Activated naive CD4-positive, alpha-beta T cell treated with anti-CD3 and anti-CD28 coated beads, Interleukin-2, amount 50 U/mL, for 72 hours (primary cell): ENCODE measurements around the gene AGRP. TPM values are rescaled to one million over a fixed set of nuclear protein-coding genes. Genes with fewer than 3 reads are reported as not detected.

Source experiments
- ATAC-seq, 2 donors: fragments of 150-1000 bp; cut with Tn5 transposase; 2 replicates each; pipeline ENCODE4 v1.10.0; 2021; ENCODE audit warnings: mild to moderate bottlenecking in 2 of 2, moderate library complexity in 2 of 2
- DNase-seq, 2 donors: peaks; one replicate each; pipeline ENCODE4 v3.0.0; 2021 to 2022; ENCODE audit warnings: low spot score in 2 of 2
- H3K27ac Mint-ChIP-seq, 2 donors: one replicate each; pipeline ENCODE4 v1.8.0; 2022; ENCODE audit warnings: mild to moderate bottlenecking in 2 of 2, mixed read lengths in 2 of 2
- H3K36me3 Mint-ChIP-seq, 2 donors: one replicate each; pipeline ENCODE4 v1.8.0; 2022; ENCODE audit warnings: mixed read lengths in 2 of 2
- H3K9me3 Mint-ChIP-seq, 2 donors: one replicate each; pipeline ENCODE4 v1.8.0; 2022; ENCODE audit warnings: mixed read lengths in 2 of 2
- total RNA-seq, 2 donors: library from RNA; stranded (reverse); gene quantifications; one replicate each; pipeline ENCODE4 v1.2.3, GENCODE V29; 2022

Gene AGRP, protein sequence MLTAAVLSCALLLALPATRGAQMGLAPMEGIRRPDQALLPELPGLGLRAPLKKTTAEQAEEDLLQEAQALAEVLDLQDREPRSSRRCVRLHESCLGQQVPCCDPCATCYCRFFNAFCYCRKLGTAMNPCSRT
- under 1 TPM in 1 of 2 donors, not detected in 1; 0.64 TPM for total RNA-seq

DNA sequence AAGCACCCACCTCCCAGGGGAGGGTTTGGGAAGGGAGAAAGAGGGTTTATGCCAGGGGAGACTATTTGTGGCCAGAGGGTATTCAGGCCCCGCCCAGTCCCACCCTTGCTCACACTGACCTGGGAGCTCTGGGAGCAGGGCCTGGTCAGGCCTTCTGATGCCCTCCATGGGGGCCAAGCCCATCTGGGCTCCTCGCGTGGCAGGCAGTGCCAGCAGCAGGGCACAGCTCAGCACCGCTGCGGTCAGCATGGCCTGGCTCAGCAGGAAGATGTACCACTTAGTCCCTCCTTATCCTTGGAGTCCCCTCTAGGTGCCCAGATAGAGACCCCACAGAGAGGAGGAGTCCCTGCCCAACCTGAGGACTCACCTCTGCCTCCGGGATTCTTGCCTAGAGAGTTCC is at the start of gene AGRP:
Gene AGRP, minus strand, starts transcription at position 398 of the 400 bp plus-strand sequence. Its CDS starts 149 bp downstream, at position 249.
- Mint-ChIP-seq H3K27ac (peak within 1 kb of the TSS; percentile 94 to 98), H3K9me3 (no peaks in the 10 kb centered on the region), H3K36me3 (peaks cover 14 to 18% of the 10 kb centered on the region in 2 donors)
- ATAC-seq = no peak
- DNase-seq = no peak

DNA sequence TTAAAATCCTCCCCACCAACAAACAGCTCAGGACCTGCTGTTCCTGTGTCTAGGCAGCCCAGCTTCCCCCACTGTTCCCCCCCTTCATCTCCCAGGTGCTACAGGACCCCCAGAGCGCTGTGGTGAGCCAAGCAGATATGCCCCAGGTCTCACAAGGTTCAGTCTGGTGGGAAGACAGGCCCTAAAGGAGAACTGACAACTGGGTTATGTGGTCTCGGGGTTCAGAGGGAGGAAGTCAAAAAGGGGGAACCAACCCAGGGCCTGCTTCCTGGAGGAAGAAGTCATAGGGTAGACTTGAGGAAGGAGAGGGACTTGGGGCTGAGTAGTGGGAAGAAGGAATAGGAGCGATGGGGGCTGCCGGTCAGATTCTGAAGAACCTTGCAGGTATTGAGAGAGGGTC is 47.9 kb upstream of the AGRP start:
- H3K27ac Mint-ChIP-seq = peak overlapping the region in 1 of 2 donors; percentile 28
- H3K36me3 Mint-ChIP-seq = no peaks in the 10 kb centered on the region
- ATAC-seq (no peak), DNase-seq (no peak)
- H3K9me3 Mint-ChIP-seq = no peaks in the 10 kb centered on the region

DNA sequence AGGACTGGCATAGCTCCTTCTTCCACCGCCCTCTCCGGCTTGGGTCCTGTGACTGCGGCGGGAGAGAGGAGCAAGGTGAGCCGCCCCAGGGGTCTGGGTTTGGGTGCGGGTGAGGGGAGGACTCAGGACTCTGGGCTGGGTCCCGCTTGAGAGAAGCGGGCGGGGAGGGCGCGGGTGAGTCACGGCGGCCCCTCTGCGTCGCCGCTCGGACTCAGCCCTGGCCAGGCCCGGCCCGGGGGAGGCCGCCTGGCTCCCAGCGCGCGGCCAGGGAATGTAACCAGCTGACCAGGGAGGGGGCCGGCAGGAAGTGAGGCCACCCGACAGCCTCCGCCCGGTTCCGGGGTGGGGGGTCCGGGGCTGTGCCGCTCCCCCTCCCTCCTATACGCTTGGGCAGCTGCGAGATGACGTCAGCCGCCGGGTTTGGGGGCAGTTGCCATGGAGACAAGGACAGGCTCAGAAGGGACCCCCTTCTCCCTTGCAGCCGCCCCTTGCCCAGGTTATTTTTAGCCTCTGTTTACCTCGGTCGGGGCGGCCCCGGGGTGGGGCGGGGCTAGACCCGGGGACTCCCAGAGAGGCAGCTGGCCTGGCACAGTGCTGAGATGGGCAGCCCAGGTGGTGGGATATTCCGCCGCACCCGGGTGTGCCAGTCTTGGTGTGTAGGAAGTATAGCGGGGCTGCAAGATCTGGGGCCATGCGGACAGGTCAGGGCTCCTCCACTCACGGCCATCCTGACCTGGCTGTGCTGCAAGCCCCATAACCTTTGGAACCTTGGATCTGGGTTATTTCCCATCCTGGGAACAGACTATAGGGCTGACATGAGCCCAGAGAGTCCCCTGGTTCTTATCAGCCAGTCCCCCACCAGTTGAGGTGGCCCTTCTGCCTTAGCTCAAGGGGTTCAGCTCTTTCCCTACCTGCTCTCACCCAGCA is 46.9 kb upstream of the AGRP start:
- ATAC-seq (peak; percentile 3 to 46), DNase-seq (no peak)
- no peaks in the 10 kb centered on the region for H3K9me3 Mint-ChIP-seq
- H3K36me3 Mint-ChIP-seq = no peaks in the 10 kb centered on the region
- H3K27ac Mint-ChIP-seq = peak overlapping the region in 1 of 2 donors; percentile 90

DNA sequence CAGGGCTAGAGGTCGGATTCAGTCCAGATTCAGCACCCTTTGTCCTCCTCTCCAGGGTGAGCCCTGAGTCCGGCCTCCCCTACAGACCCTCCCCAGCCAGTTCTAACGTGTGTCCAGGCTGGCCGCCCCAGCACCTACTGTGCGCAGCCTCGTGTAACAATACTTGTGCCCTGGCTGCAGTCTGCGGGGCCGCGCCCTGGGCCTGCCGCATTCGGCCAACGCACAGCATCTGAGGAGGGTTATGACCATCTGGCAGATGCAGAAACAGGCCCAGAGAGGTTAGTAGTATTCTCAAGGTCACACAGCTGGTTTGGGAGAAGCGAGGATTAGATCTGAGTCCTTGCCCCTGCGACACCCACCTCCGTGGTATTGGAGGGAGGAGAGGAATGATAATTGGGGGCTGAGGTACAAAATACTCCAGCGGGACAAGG is 46.2 kb upstream of the AGRP start:
- no peak for ATAC-seq
- peak overlapping the region in 1 of 2 donors; percentile 90 for H3K27ac Mint-ChIP-seq
- no peaks in the 10 kb centered on the region for H3K9me3 Mint-ChIP-seq
- no peaks in the 10 kb centered on the region for H3K36me3 Mint-ChIP-seq
- no peak for DNase-seq

DNA sequence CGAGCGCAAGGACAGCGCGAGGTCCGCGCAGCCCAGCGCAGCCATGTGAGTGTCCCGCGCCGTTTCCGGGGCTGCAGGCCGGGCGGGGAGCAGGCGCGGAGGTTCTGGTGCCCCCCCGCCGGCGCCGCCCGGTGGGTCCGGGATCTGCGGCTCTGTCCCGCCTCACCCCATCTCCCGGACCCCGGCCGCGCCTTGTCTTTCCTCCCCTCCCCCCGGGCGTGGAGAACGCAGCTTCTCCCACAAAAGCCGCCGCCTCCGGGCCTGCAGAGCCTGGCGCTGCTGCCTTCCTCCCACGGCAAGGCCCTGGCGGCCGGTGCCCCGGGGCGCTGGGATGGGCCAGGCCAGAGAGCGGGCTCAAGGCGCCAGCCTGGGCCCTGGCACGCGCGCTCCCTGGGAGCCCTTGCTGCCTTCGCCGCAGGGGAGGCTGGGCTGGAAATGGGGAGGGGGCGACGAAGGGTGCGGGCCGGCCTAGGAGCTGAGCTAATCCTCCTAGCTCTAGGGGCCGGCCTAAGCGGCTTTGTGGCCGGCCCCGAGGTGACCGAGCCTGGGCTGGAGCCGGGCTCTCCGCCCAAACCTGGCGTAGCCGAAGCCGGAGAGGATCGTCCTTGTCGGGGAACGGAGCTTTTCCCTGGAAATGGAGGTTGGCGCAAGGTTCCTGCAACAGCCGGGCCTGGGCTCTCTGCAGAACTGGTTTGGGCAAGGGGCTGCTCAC is 45.7 kb upstream of the AGRP start:
- DNase-seq = no peak
- H3K9me3 Mint-ChIP-seq = no peaks in the 10 kb centered on the region
- peak overlapping the region in 1 of 2 donors; percentile 38 for H3K27ac Mint-ChIP-seq
- ATAC-seq = peak; percentile 56 to 62
- H3K36me3 Mint-ChIP-seq = no peaks in the 10 kb centered on the region

DNA sequence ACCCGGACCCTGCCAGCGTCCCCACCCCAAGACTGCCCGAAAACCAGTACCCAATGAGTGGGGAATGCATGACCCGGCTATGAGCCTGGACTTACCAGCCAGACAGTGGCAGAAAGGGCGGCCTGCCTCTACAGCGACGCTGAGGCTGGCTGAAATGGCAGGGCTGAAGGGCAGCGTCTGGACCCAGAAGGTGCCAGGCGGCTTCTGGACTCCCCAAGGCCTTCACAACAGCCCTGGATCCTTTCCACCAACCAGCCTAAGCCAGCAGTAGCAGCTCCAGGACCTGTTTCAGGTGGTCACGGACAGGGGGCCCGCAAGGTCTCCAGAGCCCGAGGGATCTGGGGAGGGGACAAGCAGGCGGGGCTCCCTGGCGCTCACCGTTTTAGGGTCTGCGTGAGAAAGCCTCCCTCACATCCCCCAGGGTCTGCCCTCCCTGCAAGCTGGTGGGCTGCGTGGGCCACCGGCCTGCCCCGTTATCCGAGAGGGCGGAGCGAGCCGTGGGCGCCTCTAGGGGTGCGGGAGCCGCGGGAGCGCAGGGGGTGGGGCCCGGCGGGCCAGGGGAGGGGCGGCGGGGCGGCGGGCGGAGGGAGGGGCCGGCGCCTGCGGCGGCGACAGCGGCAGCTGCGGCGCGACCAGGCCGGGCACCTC is 45.0 kb upstream of the AGRP start, which contains the start of gene RIPOR1:
Gene RIPOR1, plus strand, starts transcription at position 608 of the 648 bp plus-strand sequence. CDS start 9,618 bp downstream, outside the sequence.
- ATAC-seq (peak in 1 of 2 donors; percentile 84), DNase-seq (peak in 1 of 2 donors; percentile 60)
- Mint-ChIP-seq H3K9me3 (no peaks in the 10 kb centered on the region), H3K36me3 (no peaks in the 10 kb centered on the region), H3K27ac (peak within 1 kb of the TSS in 1 of 2 donors; percentile 90)

DNA sequence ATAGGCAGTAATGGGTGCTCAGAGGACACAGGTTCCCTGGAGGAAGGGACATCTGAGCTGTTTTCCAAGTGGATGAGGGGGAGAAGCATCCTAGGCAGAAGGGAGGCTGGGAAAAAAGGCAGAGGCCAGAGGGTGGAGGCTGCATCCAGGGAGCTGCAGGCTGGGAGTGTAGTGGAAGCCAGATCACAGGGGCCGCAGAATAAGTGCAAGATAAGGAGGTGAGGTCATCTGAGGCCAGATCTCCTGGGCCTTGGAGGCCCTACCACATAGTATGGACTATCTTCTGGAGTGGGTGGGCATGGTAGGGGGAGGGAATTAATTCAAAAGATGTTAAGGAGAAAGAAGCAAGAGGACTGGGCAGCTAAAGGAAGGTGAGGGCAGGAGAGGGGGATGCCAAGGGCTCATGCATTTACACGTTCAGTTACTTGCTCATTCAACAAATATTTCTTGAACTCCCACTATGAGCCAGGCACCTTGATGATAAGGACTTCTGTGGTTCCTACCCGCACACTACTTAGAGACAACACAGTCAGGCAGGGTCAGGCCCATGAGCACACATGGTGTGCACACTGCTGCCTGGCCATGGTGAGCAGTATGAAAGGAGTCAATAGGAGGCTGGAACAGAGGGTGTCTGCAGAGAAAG is 42.9 kb upstream of the AGRP start:
- DNase-seq (no peak), ATAC-seq (no peak)
- no peaks in the 10 kb centered on the region for H3K36me3 Mint-ChIP-seq
- H3K9me3 Mint-ChIP-seq = no peaks in the 10 kb centered on the region
- no peak overlapping the region for H3K27ac Mint-ChIP-seq

DNA sequence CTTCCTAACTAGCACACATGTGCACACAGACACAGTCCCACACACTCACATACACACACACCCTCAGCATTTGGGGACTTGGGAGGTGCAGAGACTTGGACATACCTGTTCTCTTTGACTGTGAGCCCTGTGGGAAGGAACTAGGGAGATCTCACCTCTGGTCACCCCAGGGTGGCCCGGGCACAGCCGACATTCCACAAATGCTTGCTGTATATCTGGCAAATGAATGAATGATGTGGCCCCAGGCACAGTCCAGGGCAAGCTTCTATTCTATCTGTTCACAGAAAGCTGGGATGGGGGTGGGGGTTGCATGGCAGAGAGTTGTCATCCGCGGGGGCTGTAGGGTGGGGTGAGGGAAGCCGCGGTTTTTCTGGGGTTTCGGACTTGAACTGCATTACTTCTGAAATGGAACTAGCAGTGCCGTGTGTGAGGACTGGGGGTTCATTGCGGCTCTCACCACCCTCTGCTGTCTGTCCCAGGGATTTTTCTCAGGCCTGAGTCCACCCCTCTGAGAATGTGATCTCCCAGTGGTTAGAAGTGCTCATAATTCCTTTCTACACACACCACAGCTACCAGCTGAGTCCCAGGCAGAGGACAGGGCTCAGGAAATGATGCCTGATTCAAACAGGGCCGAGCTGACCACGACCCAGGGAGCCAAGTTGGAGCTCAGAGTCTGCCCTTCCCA is 42.0 kb upstream of the AGRP start:
- peak overlapping the region in 1 of 2 donors; percentile 10 for H3K27ac Mint-ChIP-seq
- no peak for ATAC-seq

DNA sequence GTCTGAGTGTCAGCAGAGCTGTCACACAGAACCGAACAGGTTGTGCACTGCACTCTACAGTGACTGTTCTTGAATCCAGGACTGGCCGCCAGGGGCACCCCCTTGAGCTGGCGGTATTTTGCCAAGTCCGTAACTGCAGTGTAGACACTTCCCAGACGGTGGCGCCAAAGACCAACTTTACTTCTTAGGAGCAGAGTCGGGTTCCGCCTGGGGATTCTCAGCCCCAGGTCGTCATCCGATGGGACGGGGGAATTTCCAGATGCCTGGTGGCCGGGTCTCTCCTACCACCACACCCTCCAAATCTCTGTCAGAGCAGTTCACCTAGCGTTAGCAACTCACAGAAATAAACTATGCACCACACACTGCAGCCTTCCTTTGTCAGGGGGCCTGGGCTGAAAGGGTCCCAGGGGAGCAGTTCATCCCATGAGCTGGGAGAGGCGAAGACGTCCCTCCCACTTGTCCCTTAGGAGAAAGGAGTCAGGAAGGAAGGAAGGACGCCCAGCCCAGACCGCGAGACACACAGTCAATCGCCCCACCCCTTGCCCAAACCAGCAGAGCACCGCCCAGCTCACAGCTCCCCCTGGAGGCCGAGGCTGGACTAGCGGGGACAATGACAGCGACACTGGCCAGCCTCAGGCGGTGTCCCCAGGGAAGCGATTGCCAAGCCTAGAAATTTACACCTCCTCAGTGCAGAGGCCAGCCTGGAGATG is 37.9 kb upstream of the AGRP start:
- ATAC-seq (peak; percentile 89 to 90), DNase-seq (peak; percentile 96 to 99)
- Mint-ChIP-seq H3K9me3 (no peaks in the 10 kb centered on the region), H3K27ac (peak overlapping the region; percentile 94 to 97), H3K36me3 (no peaks in the 10 kb centered on the region)

More for the DNA sequence above, 42.0 kb upstream of the AGRP start:
- H3K9me3 Mint-ChIP-seq = no peaks in the 10 kb centered on the region
- H3K36me3 Mint-ChIP-seq = no peaks in the 10 kb centered on the region
- no peak for DNase-seq

DNA sequence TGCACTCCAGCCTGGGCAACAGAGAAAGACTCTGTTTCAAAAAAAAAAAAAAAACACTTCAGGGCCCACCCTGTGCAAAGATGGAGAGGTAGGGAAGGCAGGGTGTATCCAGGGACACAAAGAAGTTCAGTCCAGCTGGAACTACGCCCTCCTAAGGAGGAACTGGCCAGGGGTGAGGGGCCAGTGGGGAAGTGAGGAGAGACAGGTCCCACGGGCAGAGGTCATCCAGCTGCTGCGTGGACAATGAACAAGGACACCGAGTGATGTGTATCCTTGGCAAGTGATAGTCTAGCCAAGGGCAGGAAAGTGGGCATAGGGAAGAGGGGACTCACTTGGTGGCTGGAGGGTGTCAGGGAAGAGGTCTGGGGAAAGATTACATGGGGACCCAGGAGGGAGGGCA is 35.9 kb upstream of the AGRP start:
- H3K36me3 Mint-ChIP-seq = no peaks in the 10 kb centered on the region
- no peaks in the 10 kb centered on the region for H3K9me3 Mint-ChIP-seq
- ATAC-seq = no peak
- H3K27ac Mint-ChIP-seq = no peak overlapping the region
- no peak for DNase-seq

DNA sequence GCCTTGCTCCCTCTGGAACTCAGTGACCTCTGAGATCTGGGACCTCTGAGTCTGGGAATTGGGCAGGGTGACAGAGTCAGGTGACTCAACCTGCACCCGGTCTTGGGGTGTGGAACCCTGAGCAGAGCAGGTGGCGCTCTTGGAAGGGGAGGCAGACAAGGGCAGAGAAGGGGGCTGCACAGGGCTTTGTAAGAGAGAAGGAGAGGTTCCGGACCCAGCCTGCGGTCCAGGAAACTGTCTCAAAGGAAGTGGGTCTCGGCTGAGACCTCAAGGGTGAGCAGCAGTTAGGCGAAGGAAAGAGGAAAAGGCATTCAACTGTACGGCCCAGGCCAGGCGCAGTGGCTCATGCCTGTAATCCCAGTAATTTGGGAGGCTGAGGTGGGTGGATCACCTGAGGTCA is 35.3 kb upstream of the AGRP start:
- Mint-ChIP-seq H3K9me3 (no peaks in the 10 kb centered on the region), H3K27ac (peak overlapping the region; percentile 46 to 93), H3K36me3 (no peaks in the 10 kb centered on the region)
- DNase-seq (no peak), ATAC-seq (no peak)

DNA sequence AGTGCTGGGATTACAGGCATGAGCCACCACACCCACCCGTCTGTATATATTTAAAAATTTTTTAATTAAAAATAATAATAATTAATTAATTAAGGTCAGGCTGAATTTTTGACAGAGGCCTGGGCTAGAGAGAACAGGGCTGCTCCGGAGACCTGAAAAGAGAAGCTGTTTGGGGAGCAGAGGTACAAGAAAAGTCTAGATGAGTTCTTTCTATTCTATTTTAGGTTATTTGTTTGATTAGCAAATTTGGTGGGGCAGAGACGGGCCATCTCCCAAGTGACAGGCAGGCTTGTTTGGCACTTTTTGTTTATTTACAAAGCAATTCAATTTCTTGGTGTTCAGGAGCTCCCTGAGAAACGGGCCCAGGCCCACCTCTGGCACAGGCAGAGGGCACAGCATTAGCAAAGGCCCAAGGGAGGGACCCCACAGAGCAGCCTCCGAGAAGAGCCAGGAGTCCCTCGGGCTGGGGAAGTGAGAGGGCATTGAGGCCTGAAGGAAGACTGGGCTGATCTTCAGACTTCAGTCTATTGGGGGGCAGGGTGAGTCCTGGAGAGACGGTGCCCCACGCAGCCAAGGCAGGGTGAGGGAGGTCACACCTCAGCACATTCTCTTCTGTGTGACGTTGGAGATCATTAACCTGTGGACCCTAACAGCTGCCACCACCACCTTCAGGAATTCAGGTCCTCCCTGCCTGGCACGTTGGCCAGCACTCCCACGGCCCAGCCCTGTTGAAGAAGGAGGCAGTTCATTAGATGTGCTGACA is 34.5 kb upstream of the AGRP start:
- peak overlapping the region in 1 of 2 donors; percentile 46 for H3K27ac Mint-ChIP-seq
- ATAC-seq = no peak

DNA sequence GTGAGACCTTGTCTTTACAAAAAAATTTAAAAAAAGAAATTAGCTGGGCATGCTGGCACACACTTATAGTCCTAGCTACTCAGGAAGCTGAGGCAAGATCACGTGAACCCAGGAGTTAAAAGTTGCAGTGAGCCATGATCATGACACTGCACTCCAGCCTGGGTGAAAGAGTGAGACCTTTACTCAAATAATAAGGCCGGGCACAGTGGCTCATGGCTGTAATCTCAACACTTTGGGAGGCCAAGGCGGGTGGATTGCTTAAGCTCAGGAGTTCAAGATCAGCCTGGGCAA is 33.8 kb upstream of the AGRP start:
- DNase-seq = no peak
- H3K27ac Mint-ChIP-seq = no peak overlapping the region
- H3K36me3 Mint-ChIP-seq = no peaks in the 10 kb centered on the region
- H3K9me3 Mint-ChIP-seq = no peaks in the 10 kb centered on the region
- ATAC-seq = no peak

More for the DNA sequence above, 34.5 kb upstream of the AGRP start:
- H3K9me3 Mint-ChIP-seq = no peaks in the 10 kb centered on the region
- no peaks in the 10 kb centered on the region for H3K36me3 Mint-ChIP-seq
- DNase-seq = no peak

DNA sequence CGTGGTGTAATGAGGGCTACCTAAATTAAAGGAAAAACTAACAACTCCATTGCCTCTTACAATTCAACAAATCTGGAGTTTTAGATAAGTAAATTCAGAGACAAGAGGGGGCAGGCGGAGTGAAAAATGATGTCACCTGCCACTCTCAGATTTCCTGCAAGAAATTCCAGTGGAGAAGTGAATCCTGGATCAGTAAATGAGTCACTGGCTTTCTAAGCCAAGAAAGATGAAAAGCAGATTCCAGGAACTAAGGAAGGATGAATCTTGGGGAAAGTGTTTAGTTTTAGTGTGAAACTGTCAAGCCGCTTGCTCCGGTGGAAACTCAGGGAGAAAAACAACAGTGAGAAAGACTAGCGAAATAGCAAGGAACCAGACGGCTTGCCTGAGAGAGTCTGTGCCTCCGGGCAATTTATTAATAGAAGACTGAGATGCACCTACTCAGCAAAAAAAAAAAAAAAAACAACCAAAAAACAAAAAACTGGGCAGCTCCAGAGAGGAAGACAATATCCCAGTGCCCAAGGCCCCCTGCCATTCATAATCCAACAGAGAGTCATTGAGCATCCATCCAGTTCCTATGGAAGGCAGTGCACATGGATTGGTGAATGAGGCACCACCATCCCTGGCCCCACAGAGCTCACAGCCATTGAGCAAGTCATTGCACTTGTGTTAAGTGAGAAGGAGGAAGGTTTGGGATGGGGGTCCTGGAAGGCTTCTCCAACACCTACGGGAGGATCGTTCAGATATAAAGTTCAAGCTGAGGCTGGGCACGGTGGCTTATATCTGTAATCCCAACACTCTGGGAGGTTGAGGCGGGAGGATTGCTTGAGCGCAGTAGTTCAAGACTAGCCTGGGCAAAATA is 33.2 kb upstream of the AGRP start:
- Mint-ChIP-seq H3K27ac (peak overlapping the region in 1 of 2 donors; percentile 30), H3K36me3 (no peaks in the 10 kb centered on the region), H3K9me3 (no peaks in the 10 kb centered on the region)
- DNase-seq (no peak), ATAC-seq (no peak)
